ENCODE measurements around the gene MAPRE2.

DNA sequence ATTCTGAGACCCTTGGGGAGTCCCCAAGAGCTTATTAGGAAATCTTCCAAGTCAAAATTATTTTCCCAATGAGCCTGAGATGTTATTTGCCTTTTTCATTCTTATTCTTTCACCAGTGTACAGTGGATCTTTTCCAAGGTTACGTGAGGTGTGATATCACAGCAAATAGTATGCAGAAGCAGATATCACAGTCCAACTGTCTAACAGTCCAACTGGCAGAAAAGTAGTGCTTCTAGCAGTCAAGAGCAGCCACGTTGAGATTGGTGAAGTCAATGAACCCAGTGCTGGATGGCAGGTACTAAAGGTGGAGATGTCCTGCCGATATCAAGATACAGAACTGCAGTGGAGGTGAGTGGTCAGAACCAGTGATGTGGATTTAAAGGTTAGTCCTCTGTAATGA is 120.7 kb downstream of the MAPRE2 start:
- TF ChIP-seq, protein P1, sequence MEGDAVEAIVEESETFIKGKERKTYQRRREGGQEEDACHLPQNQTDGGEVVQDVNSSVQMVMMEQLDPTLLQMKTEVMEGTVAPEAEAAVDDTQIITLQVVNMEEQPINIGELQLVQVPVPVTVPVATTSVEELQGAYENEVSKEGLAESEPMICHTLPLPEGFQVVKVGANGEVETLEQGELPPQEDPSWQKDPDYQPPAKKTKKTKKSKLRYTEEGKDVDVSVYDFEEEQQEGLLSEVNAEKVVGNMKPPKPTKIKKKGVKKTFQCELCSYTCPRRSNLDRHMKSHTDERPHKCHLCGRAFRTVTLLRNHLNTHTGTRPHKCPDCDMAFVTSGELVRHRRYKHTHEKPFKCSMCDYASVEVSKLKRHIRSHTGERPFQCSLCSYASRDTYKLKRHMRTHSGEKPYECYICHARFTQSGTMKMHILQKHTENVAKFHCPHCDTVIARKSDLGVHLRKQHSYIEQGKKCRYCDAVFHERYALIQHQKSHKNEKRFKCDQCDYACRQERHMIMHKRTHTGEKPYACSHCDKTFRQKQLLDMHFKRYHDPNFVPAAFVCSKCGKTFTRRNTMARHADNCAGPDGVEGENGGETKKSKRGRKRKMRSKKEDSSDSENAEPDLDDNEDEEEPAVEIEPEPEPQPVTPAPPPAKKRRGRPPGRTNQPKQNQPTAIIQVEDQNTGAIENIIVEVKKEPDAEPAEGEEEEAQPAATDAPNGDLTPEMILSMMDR (IDR thresholded peaks at IDR 0.05 in 8 of 11, conservative IDR thresholded peaks at IDR 0.05 in 3 of 11): no peak
- no peak for TF ChIP-seq POLR2AphosphoS5 (IDR thresholded peaks at IDR 0.05)
